Lower lobe of right lung (tissue), 2 donors: ENCODE measurements around the gene PLK2. TPM values are rescaled to one million over a fixed set of nuclear protein-coding genes. Genes with fewer than 3 reads are reported as not detected.

Experiments
- ATAC-seq, 2 donors: fragments of 200-7000 bp; cut with Tn5 transposase; one replicate each; pipeline ENCODE4 v1.9.1; 2020 to 2022; ENCODE audit warnings: mild to moderate bottlenecking in 2 of 2, moderate library complexity in 2 of 2
- DNase-seq: peaks from one replicate; pipeline ENCODE4 v3.0.0-alpha.2; 2020
- H3K27ac ChIP-seq: fragments of 200-600 bp; one replicate; pipeline ENCODE4 v1.8.0; 2022
- H3K27me3 ChIP-seq: fragments of 200-600 bp; one replicate; pipeline ENCODE4 v1.8.0; 2022; ENCODE audit warnings: low read depth
- H3K36me3 ChIP-seq: fragments of 200-600 bp; one replicate; pipeline ENCODE4 v1.8.0; 2022; ENCODE audit warnings: mild to moderate bottlenecking
- H3K4me1 ChIP-seq: fragments of 200-600 bp; one replicate; pipeline ENCODE4 v1.8.0; 2022
- H3K4me3 ChIP-seq: fragments of 200-600 bp; one replicate; pipeline ENCODE4 v1.8.0; 2022; ENCODE audit warnings: mild to moderate bottlenecking
- H3K9me3 ChIP-seq: fragments of 200-600 bp; one replicate; pipeline ENCODE4 v1.8.0; 2022
- intact Hi-C: fragments of 100-400 bp; cut with DNase I; formaldehyde crosslinking; loops from one replicate; pipeline ENCODE4 v1.11.0; 2022
- total RNA-seq: library from RNA; stranded (reverse); fragmentation: NEBNext Ultra II Directional; extraction: Animal tissue kit (Norgen Biotek cat#: 25700); gene quantifications from one replicate; pipeline ENCODE4 v1.2.1, GENCODE V29; 2021
- TF ChIP-seq, protein P1 (sequence below): fragments of 200-600 bp; IDR thresholded peaks from one replicate; pipeline ENCODE4 v1.8.0; 2022; ENCODE audit warnings: antibody characterized with exemption, mild to moderate bottlenecking
- donor health status: DM: no; HTN: yes; CAD: no; lungs with severe emphysema.

The PLK2 gene
- total RNA-seq, 1 donor from 2014 or later = 37.5 TPM

DNA sequence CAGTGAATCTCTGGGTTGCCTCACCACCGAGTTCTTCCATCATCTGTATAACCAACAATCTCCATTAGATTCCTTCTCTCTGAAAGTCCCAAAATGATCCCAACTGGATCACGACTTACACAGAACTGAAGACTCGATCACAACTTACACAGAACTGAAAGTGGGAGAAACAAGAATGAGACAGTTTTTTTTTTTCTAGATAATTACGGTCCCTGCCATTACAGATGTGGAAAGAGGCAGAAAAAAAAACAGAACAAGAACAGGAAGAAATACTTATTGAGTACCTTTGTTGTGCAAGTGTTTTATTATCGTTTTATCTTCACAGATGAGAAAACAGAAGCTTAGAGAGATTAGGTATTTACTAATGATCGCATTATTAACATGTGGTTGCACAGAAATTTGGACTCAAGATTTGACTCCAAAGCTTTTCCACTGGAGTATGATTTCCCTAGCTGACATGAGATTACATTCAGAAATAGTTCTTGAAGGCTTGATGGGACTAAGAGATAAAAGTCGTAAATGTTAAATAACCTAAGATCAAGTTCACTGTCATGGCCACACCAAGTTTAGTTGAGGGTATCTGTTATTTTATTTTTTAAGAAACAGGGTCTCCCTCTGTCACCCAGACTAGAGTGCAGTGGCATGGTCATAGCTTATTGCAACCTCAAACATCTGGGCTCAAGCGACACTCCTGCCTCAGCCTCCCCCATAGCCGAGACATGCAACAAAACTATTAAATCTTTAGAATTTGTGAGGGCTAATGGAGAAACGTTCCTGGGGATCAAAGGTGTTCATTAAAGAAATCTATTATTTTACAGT, 8.9 kb downstream of the PLK2 start:
- intact Hi-C loops = loop anchor here (10.0 kb wide), 1 partner anchor 566 kb away; no protein-coding TSS in a partner anchor
- Histone ChIP-seq H3K36me3 (peaks cover 29% of the 10 kb centered on the region), H3K27ac (no peak overlapping the region), H3K9me3 (no peaks in the 10 kb centered on the region), H3K4me3 (no peak overlapping the region), H3K4me1 (peaks cover 8% of the 10 kb centered on the region), H3K27me3 (no peaks in the 10 kb centered on the region)
- DNase-seq (no peak), ATAC-seq (no peak)
- TF ChIP-seq, protein P1, sequence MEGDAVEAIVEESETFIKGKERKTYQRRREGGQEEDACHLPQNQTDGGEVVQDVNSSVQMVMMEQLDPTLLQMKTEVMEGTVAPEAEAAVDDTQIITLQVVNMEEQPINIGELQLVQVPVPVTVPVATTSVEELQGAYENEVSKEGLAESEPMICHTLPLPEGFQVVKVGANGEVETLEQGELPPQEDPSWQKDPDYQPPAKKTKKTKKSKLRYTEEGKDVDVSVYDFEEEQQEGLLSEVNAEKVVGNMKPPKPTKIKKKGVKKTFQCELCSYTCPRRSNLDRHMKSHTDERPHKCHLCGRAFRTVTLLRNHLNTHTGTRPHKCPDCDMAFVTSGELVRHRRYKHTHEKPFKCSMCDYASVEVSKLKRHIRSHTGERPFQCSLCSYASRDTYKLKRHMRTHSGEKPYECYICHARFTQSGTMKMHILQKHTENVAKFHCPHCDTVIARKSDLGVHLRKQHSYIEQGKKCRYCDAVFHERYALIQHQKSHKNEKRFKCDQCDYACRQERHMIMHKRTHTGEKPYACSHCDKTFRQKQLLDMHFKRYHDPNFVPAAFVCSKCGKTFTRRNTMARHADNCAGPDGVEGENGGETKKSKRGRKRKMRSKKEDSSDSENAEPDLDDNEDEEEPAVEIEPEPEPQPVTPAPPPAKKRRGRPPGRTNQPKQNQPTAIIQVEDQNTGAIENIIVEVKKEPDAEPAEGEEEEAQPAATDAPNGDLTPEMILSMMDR = no peak

DNA sequence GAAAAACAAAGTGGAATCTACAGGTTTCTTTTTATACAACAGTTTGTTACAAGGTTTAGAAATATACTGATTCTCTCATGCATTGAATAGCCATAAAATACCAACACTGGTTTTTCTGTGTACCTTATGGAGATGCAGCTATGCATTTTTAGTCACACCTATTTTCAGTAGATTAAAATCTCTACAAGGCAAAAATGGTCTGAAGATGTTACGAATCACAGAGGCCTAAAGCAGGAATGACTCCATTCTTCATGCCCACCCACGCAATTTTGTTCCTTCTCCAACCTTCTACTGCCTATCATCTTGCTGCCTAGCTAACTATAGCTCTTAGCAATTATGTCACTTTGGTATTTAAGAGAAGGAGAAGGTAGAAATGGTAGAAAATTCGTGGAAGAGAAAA, 9.9 kb downstream of the PLK2 start:
- no peak for DNase-seq
- no peaks in the 10 kb centered on the region for H3K9me3 ChIP-seq
- H3K27me3 ChIP-seq = no peaks in the 10 kb centered on the region
- intact Hi-C loops = loop anchor here (10.0 kb wide), 1 partner anchor 565 kb away; no protein-coding TSS in a partner anchor
- no peak overlapping the region for H3K4me3 ChIP-seq
- no peak for ATAC-seq
- TF ChIP-seq, protein P1 = no peak
- no peak overlapping the region for H3K27ac ChIP-seq
- peaks cover 19% of the 10 kb centered on the region for H3K36me3 ChIP-seq
- peaks cover 3% of the 10 kb centered on the region for H3K4me1 ChIP-seq

DNA sequence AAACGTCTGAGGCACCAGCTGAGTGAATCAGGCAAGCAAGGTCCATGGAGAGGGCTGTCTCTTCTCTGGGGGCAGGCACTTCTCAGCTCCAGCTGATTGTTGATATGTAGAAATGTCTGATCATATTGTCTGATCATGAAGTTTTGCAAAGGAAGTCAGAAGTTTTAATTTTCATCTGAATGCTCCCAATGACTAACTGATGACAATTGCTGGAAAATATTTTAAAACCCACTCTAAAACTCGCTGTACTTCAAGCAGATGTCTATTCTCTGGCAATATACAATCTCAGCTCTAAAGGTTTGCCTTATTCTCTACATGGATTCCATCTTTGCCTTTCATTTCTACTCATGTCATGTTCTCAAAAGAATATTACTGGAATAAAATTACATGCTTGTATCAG, 12.7 kb downstream of the PLK2 start:
- H3K27ac ChIP-seq = no peak overlapping the region
- DNase-seq (no peak), ATAC-seq (no peak)
- no peak overlapping the region for H3K4me3 ChIP-seq
- H3K27me3 ChIP-seq = no peaks in the 10 kb centered on the region
- TF ChIP-seq, protein P1 = no peak
- no peaks in the 10 kb centered on the region for H3K4me1 ChIP-seq
- intact Hi-C loops = no loop called here
- no peaks in the 10 kb centered on the region for H3K36me3 ChIP-seq
- no peaks in the 10 kb centered on the region for H3K9me3 ChIP-seq

DNA sequence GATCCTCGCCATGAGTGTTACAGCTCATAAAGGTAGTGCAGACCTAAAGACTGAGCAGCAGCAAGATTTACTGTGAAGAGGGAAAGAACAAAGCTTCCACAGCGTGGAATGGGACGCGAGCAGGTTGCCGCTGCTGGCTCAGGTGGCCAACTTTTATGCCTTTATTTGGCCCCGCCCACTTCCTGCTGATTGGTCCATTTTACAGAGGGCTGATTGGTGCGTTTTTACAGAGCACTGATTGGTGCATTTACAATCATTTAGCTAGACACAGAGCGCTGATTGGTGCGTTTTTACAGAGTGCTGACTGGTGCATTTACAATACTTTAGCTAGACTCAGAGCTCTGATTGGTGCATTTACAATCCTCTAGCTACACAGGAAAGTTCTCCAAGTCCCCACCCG, 13.9 kb downstream of the PLK2 start:
- no peak for ATAC-seq
- Histone ChIP-seq H3K36me3 (no peaks in the 10 kb centered on the region), H3K27me3 (no peaks in the 10 kb centered on the region), H3K9me3 (no peaks in the 10 kb centered on the region), H3K4me1 (no peaks in the 10 kb centered on the region), H3K27ac (no peak overlapping the region), H3K4me3 (no peak overlapping the region)
- TF ChIP-seq, protein P1 = no peak
- DNase-seq = no peak
- intact Hi-C loops = no loop called here

DNA sequence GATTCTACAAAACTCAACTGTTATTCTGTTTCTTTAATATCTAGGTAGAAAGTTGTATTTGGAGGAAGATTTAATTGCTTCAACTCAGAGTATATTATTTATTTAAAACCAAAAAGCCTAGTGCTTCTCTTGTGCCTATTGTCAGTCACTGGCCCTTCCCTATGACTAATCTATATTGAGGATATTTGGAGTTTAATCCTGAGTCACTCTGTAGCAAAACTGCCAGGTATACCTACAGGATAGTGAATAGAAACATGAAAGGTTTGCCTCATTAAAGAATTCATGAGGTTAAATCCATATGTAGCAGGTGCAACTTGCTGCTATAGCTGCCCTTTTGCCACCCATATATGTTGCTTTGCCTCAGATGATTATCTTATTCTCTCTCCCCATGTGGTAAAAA, 15.1 kb downstream of the PLK2 start:
- TF ChIP-seq, protein P1 = no peak
- no peak for ATAC-seq
- Histone ChIP-seq H3K9me3 (no peaks in the 10 kb centered on the region), H3K4me1 (no peaks in the 10 kb centered on the region), H3K36me3 (no peaks in the 10 kb centered on the region), H3K27ac (no peak overlapping the region), H3K27me3 (no peaks in the 10 kb centered on the region), H3K4me3 (no peak overlapping the region)
- intact Hi-C loops = no loop called here
- no peak for DNase-seq
